ENCODE data around the gene KYNU.
"Not testable (repeated sequence)": the region's sequence is repeated elsewhere in the genome, so short reads cannot be mapped to it uniquely, and the experiment has no call there.

Gene KYNU

DNA sequence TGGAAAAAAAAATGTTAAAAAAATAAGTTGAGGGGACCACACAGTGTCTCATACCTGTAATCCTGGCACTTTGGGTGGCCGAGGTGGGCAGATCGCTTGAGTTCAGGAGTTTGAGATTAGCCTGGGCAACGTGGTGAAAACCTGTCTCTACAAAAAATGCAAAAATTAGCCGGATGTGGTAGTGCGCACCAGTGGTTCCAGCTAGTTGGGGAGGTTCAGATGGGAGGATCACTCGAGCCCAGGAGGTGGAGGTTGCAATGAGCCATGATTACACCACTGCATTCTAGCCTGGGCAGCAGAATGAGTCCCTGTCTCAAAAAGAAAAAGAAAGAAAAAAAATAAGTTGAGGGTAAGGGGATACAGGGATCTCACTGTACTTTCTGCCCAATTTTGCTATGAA lies 6.1 kb upstream of the KYNU start:
- no peak for DNase-seq (ENCODE audit: low read depth)

DNA sequence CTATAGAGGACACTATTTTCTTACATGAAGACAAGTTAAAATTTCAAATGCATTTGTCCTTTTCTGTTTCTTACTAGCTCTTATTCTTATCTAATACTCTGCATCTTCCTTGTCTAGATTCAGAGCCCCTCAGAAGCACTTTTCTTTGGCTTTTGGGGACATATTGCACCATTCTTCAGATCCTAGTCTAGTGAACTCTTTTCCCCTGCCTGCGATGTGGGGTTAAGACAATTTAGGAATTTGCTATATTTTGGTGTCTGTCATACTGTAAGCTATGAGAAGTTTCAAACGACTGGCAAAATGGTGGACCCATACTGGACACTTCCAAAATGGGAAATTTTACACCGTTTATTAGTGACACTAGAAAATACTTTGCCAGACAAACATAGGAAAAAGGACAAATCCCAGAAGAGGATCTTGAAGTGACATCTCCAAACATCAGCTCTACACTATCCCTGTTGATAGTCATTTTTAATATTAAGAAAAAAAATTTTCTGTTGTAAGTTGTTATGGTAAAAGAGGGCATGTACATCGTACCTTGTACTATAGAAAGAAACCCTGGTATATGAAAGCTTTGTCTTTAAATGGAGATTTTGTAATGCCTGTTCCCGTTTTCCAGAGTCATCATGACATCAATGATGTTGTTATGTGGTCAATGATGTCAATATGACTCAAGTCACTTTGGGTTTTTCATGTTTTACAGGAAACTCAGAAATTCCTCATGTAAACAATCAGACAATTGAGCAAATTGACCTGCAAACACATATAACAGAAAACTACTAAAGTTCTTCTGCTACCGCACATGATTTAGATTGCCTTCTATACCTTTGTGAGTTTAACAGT lies 4.4 kb upstream of the KYNU start:
- peak; percentile 91 for DNase-seq (ENCODE audit: low read depth)

DNA sequence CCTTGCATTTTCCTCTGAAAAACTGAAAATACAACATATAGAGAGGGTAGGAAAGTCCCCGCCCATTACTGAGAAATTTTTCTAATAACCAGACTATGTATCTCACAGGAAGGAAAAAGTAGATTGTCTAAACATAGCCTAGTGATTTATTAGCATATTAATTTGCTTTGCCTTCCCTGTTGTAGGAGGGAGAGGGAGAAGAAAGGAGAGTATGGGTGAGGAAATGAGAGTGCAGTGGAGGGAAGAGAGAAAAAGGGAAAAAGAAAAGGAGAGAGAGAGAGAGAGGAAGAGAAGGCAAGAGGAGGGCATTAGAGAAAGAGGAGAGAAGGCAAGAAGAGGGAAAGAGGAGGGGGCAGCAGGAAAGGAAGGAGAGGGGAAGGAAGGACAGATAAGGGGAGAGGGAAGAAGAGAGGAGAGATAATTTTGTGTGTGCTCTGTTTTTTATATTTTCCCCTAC lies 3.6 kb upstream of the KYNU start:
- DNase-seq (ENCODE audit: low read depth), result no peak

DNA sequence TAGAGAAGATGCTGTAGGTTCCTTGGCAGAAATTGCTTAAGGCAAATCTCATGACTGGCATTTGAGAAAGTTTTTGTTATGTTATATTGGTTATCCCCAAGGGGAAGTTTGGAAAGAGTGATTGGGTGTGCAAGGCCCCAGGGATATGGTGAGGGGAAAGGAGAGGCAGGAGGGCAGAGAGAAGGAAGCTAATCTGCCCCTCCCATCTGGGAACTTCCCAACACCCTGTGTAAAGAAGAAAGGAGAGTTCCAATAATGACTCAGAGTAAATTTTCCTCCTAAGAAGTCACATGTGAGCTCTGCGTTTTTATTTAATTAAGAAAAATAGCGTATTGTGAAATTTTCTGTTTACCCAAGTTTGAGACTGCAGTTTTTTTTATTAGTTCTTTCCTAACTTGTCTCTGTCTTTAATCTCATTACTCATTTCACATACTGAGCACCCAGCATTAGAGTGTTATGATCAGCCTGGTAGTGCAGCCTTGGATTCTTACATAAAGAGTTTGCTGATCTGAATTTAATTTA lies 3.1 kb upstream of the KYNU start:
- peak; percentile 98 for DNase-seq (ENCODE audit: low read depth)

DNA sequence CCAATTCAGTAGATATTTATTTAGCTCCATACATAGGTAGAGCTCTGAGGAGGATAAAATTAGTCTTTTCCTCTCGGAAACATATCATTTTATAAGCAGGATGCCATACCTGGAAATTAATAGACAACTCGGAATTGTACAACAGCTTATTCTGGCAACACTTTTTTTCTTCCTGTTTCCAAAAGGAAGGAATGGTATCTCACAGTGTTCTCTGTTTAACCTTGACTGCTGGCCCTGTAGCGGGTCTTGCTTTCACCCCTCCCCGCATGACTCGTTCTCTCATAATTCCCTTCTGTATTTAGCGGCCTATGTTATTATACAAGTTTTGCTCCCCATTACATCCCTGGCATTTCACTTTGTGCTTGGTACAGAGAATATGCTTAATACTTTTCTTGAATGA lies 2.5 kb upstream of the KYNU start:
- no peak for DNase-seq (ENCODE audit: low read depth)

DNA sequence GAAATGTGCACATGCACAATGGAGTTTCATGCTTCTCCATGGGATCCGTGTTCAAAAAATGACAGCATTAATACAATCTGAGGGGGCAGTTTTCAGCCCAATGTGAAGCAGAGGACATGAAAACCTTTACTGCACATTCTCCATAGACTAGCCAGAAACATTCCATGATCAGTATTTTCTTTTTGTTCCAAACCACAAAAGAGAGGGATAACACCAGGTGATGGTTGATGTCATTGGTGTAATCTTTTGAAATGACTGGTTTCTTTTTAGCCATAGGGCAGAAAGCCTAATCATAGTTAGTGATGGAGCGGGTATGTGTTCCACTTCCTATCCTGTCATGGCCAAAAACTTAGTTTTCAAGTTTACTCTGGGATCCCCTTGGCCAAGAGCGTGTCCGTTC lies 1.8 kb upstream of the KYNU start:
- DNase-seq (ENCODE audit: low read depth), result no peak

DNA sequence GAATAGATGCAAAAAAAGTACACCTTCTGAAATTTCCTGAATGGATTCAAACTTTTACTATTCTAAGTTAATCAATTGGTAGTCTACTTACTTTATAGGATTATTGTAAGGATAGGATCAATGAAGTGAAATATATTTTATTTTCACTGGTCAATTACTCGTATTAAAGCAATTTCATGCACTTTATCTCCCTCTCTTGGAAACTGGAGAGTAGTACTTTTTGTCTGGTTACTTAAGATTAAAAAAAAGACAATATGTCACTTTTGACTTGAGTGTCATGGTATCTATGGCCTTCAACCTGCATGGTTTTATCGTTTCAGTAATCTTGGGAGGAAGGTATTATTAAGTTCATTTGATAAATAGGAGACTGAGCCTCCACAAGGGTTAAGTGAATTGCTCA lies 1.0 kb upstream of the KYNU start:
- DNase-seq (ENCODE audit: low read depth), result no peak

DNA sequence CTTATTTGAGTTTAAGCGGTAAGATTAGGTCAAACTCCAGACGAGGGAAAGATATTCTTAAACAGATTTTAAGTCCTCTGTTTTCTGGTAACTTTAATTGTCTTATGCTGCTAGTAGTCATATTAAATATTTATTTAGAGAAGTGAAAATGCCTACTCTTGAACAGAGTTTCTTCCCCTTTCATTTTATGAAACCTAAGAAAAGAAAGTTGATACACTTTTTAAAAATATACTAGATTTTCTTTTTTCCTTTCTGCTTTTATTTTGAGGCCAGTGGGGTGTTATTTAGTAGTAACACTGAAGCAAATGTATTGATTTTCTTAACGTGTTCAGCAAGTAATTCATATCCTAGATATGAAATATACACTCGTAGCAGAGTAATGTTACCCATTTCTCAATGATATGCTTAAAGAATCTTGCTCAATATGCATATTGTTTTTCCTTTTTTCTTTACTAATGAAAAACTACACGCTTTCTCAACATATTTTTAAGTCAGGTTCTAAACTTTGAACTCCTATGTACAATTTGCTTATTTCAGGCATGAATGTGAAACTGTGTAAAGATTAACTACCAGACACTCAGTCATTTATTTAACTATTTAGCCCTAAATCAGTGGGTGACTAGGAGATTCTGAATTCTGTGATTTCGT lies 691 bp downstream of the KYNU start:
- DNase-seq (ENCODE audit: low read depth), result no peak

DNA sequence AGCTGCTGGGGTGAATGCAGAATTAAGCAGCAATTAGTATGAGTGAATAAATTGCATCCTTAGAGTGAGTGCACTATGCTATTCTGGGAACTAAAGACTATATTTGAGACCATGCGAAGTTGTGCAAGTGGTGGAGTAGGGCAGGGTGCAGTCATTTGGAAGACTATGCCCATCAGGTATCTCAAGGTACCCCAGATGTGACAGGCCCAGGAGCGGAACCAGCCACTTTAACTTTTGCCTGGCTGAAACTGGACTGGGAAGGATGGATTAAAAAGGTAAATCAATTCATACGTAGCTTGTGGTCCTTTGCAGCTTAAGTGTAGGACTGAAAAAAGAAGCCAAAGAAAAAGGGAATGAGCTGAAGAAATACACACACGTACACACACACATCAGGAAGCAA lies 1.7 kb downstream of the KYNU start:
- DNase-seq (ENCODE audit: low read depth), result no peak

DNA sequence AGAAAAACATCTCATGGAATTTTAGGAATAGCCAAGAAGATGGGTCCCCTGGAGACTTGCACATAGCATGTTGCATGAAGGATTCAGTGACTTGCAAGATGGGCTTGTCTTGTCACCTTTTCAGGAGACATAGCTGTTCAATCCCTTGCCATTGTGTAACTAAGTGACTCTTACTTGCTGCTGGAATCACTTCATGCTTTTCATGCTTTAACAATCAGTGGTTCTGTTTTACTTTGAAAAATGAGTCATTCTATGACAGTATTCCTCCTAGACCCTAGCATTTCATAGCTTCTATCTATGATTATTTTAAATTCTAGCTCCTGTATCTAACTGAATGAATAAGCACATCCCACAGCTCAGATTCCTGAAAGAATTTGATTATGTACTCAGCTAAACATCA lies 2.8 kb downstream of the KYNU start:
- peak; percentile 69 for DNase-seq (ENCODE audit: low read depth)

DNA sequence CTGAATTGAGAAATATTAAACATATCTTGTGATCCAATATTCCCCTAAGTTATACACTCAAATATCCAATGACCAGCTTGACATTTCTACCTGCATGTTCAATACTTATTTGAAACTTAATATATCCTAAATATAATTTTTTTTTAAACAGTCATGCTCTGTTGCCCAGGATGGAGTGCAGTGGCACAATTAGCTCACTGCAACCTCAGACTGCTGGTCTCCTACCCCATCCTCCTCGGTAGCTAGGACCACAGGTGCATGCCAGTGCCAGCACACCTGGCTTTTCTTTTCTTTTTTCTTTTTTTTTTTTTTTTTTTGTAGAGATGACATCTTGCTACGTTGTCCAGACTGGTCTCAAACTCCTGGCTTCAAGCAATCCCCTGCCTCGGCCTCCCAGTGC lies 4.2 kb downstream of the KYNU start:
- DNase-seq (ENCODE audit: low read depth), result no peak

DNA sequence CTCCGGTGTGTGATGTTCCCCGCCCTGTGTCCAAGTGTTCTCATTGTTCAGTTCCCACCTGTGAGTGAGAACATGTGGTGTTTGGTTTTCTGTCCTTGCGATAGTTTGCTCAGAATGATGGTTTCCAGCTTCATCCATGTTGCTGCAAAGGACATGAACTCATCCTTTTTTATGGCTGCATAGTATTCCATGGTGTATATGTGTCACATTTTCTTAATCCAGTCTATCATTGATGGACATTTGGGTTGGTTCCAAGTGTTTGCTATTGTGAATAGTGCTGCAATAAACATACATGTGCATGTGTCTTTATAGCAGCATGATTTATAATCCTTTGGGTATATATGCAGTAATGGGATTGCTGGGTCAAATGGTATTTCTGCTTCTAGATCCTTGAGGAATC lies 5.0 kb downstream of the KYNU start:
- DNase-seq (ENCODE audit: low read depth), result not testable (repeated sequence)

DNA sequence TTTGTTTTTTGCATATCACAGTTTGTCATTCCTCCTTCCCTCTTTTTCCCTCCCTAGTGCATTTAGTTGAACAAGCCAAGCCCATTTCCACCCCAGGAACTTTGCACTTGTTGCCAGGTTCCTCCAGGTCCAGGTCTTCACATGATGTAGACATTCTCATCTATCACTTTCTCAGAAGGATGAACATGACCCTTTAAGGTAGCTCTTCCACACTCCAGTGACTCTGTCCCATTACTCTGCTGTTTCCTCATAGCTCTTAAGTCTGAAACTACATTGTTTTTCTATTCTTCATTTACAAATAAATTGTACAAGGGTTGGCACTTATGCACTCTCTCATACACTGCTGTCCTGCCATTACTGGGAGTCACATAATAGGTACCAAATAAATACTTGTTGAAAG lies 6.1 kb downstream of the KYNU start:
- DNase-seq (ENCODE audit: low read depth), result no peak

DNA sequence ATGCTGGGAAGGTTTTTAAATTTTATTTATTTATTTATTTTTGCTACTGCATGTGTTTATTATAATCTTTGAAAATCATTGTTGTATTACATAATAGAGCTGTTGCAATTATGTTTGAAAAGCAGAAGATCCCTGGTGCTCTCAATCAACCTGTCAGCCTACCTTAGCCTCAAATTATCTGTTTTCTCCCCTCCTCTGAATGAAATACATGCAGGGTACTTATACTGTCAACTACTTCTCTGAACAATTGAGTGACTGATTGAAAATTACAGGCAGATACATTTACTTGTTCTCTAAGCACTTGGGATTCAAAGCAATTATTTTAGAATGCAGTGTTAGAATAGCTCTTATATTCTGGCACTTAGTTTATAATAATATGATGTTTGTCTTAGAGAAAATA lies 8.1 kb downstream of the KYNU start:
- no peak for DNase-seq (ENCODE audit: low read depth)

DNA sequence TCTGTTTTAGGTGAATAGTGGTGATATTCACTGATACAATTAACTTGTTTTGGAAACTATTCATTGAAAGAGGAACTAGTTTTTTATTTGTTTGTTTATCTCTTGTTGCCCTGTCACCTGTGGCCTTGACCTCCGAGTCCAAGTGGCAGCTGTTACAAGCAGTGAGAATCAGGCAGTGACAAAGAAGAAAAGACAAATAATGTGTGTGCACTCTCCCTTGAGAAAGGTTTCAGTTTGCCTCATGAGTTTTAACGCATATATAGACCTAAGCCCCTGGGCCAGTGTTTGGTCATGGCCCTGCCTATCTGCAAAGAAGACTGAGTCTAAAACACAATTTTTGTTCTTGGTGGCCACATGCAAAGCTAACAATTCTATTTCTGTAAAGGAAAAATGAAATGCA lies 15.3 kb downstream of the KYNU start:
- no peak for DNase-seq (ENCODE audit: low read depth)

DNA sequence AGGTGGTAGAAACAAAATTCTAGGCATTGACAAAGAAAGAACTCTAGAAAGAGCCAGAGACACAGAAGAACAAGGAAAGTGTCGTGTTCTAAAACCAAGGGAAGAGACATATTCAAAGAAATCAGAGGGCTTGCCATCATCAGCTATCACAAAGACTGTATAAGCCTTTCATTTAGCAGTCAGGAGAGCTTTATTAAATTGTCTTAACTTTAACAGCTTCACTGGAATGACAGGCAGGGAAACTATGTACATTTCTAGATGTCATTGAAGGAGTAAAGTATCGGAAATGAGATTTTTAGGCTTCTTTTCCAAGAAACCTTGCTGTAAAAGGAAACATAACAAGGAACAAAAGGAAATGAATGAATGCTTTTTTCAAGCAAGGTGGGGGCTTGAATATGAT lies 15.8 kb downstream of the KYNU start:
- no peak for DNase-seq (ENCODE audit: low read depth)

DNA sequence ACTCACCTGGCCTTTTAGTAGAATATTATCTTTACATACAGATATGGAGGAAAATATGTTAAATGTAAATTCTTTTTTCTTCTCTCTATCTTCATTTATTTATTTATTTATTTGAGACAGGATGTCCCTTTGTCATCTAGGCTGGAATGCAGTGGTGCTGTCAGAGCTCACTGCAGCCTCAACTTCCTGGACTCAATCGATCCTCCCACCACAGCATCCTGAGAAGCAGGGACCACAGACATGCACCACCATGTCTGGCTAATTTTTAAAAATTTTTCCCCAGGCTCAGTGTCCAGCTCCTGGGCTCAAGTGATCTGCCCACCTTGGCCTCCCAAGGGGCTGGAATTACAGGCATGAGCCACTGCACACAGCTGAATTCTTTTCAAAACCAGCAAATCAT lies 20.3 kb downstream of the KYNU start:
- no peak for DNase-seq (ENCODE audit: low read depth)

DNA sequence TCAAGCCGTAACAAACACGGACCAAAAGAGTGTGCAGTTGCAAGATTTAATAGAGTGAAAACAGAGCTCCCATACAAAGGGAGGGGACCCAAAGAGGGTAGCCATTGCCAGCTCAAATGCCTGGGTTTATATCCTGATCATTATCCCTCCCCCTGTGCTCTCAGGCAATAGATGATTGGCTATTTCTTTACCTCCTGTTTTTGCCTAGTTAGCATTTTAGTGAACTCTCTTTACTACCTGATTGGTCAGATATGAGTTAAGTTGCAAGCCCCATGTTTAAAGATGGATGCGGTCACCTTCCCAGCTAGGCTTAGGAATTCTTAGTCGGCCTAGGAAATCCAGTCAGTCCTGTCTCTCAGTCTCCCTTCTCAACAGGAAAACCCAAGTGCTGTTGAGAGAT lies 22.9 kb downstream of the KYNU start:
- not testable (repeated sequence) for DNase-seq (ENCODE audit: low read depth)

DNA sequence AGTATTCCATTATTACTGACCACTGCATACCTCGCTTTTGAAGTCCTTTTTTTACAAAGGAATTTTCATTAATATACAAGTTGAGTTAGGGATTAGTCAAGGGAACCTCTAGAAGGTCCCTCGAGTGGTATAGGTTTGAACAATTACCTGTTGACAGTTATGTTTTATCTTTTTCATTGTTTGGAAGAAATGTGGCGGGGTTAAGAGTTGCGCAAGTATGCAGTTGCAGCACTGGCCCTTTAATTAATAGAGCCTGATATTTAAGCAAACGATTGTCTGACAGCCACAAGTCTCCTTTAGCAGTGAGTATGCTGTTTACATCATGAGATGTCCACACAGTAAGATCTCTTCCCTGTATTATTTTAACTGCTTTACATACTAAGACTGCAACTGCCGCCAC lies 24.3 kb downstream of the KYNU start:
- no peak for DNase-seq (ENCODE audit: low read depth)

DNA sequence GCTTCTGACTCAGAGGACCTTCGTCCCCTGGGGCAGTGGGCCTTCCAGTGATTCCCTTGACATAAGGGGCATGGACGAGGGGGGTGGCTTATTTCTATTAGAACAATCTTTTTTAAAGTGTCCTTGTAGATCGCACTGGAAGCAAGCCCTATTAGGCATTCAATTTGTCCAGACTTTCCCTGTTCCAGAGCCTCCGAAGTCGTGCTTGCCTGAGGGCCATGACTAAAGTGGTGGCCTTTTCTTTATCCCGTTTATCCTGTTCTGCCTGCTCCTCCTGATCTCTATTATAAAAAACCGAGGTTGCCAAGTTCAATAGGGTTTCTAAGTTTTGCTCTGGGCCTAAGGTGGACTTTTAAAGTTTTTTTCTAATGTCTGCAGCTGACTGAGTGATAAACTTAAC lies 26.3 kb downstream of the KYNU start:
- not testable (repeated sequence) for DNase-seq (ENCODE audit: low read depth)

DNA sequence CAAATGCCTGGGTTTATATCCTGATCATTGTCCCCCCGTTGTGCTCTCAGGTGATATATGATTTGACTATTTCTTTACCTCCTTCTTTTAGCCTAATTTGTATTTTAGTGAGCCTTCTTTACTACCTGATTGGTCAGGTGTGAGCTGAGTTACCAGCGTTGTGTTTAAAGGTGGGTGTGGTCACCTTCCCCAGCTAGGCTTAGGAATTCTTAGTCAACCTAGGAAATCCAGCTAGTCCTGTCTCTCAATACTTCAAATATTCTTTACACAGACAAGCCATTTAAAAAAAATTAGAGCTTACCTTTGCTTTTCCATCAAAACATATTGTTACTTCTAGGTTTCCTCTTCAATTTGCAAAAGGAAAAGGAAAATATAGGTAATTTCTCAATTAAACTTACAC lies 30.2 kb downstream of the KYNU start:
- no peak for DNase-seq (ENCODE audit: low read depth)

DNA sequence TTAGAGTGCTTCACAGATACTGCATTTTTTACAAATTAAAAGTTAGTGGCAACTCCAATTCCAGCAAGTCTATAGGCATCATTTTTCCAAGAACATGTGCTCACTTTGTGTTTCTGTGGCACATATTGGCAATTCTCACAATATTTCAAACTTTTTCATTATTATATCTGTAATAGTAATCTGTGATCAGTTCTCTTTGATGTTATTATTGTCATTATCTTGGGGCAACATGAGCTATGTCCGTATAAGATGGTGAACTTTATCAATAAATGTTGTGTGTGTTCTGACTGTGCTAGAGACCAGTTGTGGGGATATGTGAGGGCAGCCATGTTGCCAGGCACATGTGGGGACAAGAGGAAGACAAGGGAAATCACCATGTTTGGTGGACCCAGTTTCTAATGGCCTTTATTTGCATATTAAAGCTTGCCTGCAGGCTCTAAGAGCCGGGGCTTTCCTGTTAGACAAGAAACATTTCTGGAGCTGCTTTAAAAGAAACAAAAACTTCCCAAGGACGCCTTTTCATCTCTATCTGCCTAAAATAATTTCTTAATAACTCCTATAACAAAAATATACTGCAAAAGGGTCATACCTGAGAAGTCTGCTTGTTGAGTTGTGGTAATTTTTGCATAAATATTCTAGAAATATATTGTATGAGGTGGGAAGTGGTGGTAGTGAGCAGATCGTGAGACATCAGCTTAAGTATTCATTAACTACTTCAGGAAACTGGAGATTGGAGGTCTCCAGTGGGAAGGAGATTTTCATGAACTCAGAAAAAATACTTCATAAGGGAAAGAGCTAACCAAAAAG lies 37.2 kb downstream of the KYNU start:
- DNase-seq (ENCODE audit: low read depth), result no peak

DNA sequence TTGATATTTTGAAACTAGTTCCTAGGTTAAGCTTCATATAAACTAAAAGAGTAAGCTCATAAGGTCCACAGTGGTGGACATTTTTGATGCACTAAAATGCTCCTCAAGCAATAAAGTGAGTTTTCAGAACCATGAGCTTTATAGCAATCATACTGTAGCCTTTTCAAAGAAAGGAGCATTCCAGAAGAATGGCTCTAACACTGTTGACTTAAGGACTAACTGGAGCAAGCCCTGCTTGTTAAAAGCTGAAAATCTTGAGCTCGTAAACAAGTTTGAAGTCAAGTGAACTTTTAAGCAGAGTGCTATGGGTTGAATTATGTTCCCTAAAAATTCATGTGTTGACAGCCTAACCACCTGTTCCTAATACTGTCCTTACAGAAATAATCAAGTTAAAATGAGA lies 38.0 kb downstream of the KYNU start:
- DNase-seq (ENCODE audit: low read depth), result no peak
